Lower leg skin (tissue), 3 donors: ENCODE measurements around the gene COL25A1.

ENCODE experiments used
- CTCF ChIP-seq, 3 donors: fragments of 450-650 bp; IDR thresholded peaks; one replicate each; pipeline ENCODE4 v1.5.1; 2016; ENCODE audit warnings: antibody characterized with exemption in 3 of 3, mild to moderate bottlenecking in 3 of 3, moderate library complexity in 2 of 3
- POLR2A ChIP-seq, 2 donors: fragments of 450-650 bp; IDR thresholded peaks; one replicate each; pipeline ENCODE4 v1.6.1; 2016 to 2017; ENCODE audit warnings: antibody characterized with exemption in 2 of 2, mild to moderate bottlenecking in 1 of 2, moderate library complexity in 1 of 2

- no peak for TF ChIP-seq CTCF (IDR thresholded peaks at IDR 0.05)
- TF ChIP-seq POLR2A (IDR thresholded peaks at IDR 0.05), result no peak
Measured at GRCh38 chr4:109003964-109004363, 298.5 kb downstream of the COL25A1 start.
